Astrocyte of the spinal cord (primary cell): ENCODE data around the gene SH2D2A.
"Not testable (repeated sequence)": the region's sequence is repeated elsewhere in the genome, so short reads cannot be mapped to it uniquely, and the experiment has no call there.

Source experiments
- DNase-seq: peaks from one replicate; pipeline ENCODE4 v3.0.0; 2011; ENCODE audit warnings: low read depth, low spot score
- H3K4me3 ChIP-seq: 2 replicates; pipeline ENCODE4 v1.5.1; 2011; ENCODE audit warnings: low read depth, mild to moderate bottlenecking, low read length, moderate library complexity
- CTCF ChIP-seq: IDR thresholded peaks from 2 replicates; pipeline ENCODE4 v1.5.1; 2012; ENCODE audit warnings: low read depth, mild to moderate bottlenecking, low read length, inconsistent platforms
- in situ Hi-C: cut with HindIII; loops from 2 replicates; pipeline ENCODE4 v1.10.0; 2017; ENCODE audit warnings: low sequenced_read_pairs

The SH2D2A gene

GRCh38 chr1:156760092-156760795 is 56.4 kb downstream of the SH2D2A start:
- in situ Hi-C loops, result no loop called here
- no peak for DNase-seq
- no peak overlapping the region for H3K4me3 ChIP-seq
- TF ChIP-seq CTCF, result no peak

GRCh38 chr1:156757572-156758253 is 58.9 kb downstream of the SH2D2A start:
- not testable (repeated sequence) for DNase-seq

GRCh38 chr1:156756355-156756754 is 60.3 kb downstream of the SH2D2A start:
- DNase-seq, result no peak
- in situ Hi-C loops, result no loop called here
- no peak for TF ChIP-seq CTCF
- H3K4me3 ChIP-seq, result no peak overlapping the region

More at GRCh38 chr1:156757572-156758253, 58.9 kb downstream of the SH2D2A start:
- in situ Hi-C loops, H3K4me3 ChIP-seq: not testable (repeated sequence)
